HEK293T (cell line): ENCODE results near the gene SYNPR.

ENCODE experiments used
- CTCF ChIA-PET: fragments of 350-600 bp; formaldehyde crosslinking; extraction: SDS; loops from one replicate; lab custom pipeline; 2021; ENCODE audit warnings: antibody characterized with exemption, inconsistent platforms; lab: Yijun Ruan, JAX
- POLR2A ChIA-PET: fragments of 350-600 bp; formaldehyde crosslinking; extraction: SDS; loops from one replicate; lab custom pipeline; 2020; ENCODE audit warnings: antibody characterized with exemption, inconsistent platforms; lab: Yijun Ruan, JAX
- DNase-seq: peaks from one replicate; pipeline ENCODE4 v3.0.0; 2012; ENCODE audit warnings: mixed read lengths; ENCODE audit errors: extremely low spot score
- ARNT ChIP-seq: fragments of 450-650 bp; IDR thresholded peaks from 2 replicates; pipeline ENCODE4 v1.6.1; 2017; ENCODE audit warnings: mild to moderate bottlenecking
- BHLHE40 ChIP-seq: fragments of 450-650 bp; IDR thresholded peaks from 2 replicates; pipeline ENCODE4 v1.6.1; 2016; ENCODE audit warnings: mild to moderate bottlenecking, moderate library complexity, borderline replicate concordance
- CTBP1 ChIP-seq: fragments of 450-650 bp; IDR thresholded peaks from 2 replicates; pipeline ENCODE4 v1.6.1; 2016; ENCODE audit warnings: borderline replicate concordance
- ELF4 ChIP-seq: fragments of 450-650 bp; IDR thresholded peaks from 2 replicates; pipeline ENCODE4 v1.6.1; 2017; ENCODE audit warnings: antibody characterized with exemption
- FOXA1 ChIP-seq: fragments of 450-650 bp; IDR thresholded peaks from 2 replicates; pipeline ENCODE4 v1.6.1; 2016; ENCODE audit warnings: mild to moderate bottlenecking
- FOXK2 ChIP-seq: fragments of 450-650 bp; IDR thresholded peaks from 2 replicates; pipeline ENCODE4 v1.6.1; 2016; ENCODE audit warnings: mild to moderate bottlenecking
- FOXM1 ChIP-seq: fragments of 450-650 bp; IDR thresholded peaks from 2 replicates; pipeline ENCODE4 v1.6.1; 2017; ENCODE audit warnings: mild to moderate bottlenecking, borderline replicate concordance
- HDGF ChIP-seq: fragments of 450-650 bp; IDR thresholded peaks from 2 replicates; pipeline ENCODE4 v1.6.1; 2017; ENCODE audit warnings: antibody characterized with exemption, borderline replicate concordance
- L3MBTL2 ChIP-seq: fragments of 450-650 bp; conservative IDR thresholded peaks from 2 replicates; pipeline ENCODE4 v1.6.1; 2016; ENCODE audit warnings: mild to moderate bottlenecking
- LEF1 ChIP-seq: fragments of 450-650 bp; IDR thresholded peaks from 2 replicates; pipeline ENCODE4 v1.6.1; 2017; ENCODE audit warnings: mild to moderate bottlenecking, borderline replicate concordance
- NFRKB ChIP-seq: fragments of 450-650 bp; IDR thresholded peaks from 2 replicates; pipeline ENCODE4 v1.6.1; 2016; ENCODE audit warnings: mild to moderate bottlenecking, moderate library complexity
- SP1 ChIP-seq: fragments of 450-650 bp; IDR thresholded peaks from 2 replicates; pipeline ENCODE4 v1.6.1; 2017
- SUZ12 ChIP-seq: fragments of 450-650 bp; IDR thresholded peaks from 2 replicates; pipeline ENCODE4 v1.6.1; 2016; ENCODE audit warnings: mild to moderate bottlenecking
- TARDBP ChIP-seq: fragments of 450-650 bp; IDR thresholded peaks from 2 replicates; pipeline ENCODE4 v1.6.1; 2016
- ZNF384 ChIP-seq: fragments of 450-650 bp; IDR thresholded peaks from 2 replicates; pipeline ENCODE4 v1.6.1; 2016
- TF ChIP-seq, protein P1 (sequence below): fragments of 450-650 bp; IDR thresholded peaks from 2 replicates; pipeline ENCODE4 v1.6.1; 2016

Gene SYNPR

DNA sequence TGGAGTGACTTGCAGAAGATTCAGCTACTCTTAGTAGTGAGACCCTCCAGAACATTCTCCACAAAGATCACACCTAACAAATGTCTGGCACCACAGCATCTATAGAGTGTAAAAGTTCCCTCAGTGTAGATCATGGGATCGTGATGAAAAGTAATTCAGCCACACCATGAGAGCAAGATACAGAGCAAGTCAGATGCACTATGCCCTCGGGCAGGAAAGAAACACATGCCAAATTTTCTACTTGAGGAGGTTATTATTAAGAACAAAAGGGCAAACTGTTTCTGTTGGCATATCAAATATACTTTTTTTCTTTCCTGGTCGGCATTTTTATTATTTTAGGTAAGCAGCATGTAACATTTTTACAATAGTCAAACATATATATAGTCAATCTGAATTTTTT, 329.6 kb downstream of the SYNPR start:
- DNase-seq = no peak
- POLR2A ChIA-PET = no interaction called here
- CTCF ChIA-PET = no interaction called here
- no peak for TF ChIP-seq SP1
- TF ChIP-seq NFRKB = no peak
- no peak for TF ChIP-seq HDGF
- TF ChIP-seq TARDBP = no peak
- TF ChIP-seq, protein P1, sequence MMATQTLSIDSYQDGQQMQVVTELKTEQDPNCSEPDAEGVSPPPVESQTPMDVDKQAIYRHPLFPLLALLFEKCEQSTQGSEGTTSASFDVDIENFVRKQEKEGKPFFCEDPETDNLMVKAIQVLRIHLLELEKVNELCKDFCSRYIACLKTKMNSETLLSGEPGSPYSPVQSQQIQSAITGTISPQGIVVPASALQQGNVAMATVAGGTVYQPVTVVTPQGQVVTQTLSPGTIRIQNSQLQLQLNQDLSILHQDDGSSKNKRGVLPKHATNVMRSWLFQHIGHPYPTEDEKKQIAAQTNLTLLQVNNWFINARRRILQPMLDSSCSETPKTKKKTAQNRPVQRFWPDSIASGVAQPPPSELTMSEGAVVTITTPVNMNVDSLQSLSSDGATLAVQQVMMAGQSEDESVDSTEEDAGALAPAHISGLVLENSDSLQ = no peak

DNA sequence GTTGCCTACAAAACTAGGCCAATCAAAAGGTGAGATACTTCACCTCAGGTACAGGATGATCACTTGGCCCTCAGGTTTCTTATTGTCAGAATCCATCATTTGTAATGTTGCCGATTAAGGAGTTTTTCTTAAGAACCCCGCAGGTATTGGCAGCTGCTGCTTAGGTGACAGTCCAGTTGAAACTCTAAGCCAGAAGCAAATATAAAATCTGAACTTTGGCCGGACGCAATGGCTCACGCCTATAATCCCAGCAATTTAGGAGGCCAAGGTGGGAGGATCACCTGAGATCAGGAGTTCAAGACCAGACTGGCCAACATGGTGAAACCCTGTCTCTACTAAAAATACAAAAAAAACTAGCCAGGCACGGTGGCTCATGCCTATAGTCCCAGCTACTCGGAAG, 331.3 kb downstream of the SYNPR start:
- ChIA-PET POLR2A (no interaction called here), CTCF (no interaction called here)
- no peak for DNase-seq
- TF ChIP-seq NFRKB (no peak), FOXA1 (no peak), BHLHE40 (no peak), SUZ12 (no peak), CTBP1 (no peak), ZNF384 (no peak), HDGF (no peak), ARNT (no peak), LEF1 (no peak), TARDBP (no peak)

DNA sequence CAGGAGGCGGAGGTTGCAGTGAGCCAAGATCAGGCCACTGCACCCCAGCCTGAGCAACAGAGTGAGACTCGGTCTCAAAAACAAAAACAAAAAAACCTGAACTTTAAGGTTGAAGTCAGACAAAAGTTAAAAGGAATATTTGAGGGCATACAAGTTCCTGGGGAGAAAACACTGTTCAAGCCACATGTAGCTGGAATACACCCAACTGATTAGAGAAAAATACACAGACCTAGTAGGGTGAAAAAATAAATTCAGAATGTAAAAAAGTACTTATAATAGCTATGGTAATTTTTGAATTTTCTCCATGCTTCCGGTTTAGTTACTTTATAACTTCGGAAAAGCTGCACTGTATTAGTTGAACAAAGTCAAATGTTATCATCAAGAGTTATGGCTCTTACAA, 331.7 kb downstream of the SYNPR start:
- CTCF ChIA-PET = no interaction called here
- no peak for DNase-seq
- no peak for TF ChIP-seq FOXA1
- POLR2A ChIA-PET = no interaction called here

DNA sequence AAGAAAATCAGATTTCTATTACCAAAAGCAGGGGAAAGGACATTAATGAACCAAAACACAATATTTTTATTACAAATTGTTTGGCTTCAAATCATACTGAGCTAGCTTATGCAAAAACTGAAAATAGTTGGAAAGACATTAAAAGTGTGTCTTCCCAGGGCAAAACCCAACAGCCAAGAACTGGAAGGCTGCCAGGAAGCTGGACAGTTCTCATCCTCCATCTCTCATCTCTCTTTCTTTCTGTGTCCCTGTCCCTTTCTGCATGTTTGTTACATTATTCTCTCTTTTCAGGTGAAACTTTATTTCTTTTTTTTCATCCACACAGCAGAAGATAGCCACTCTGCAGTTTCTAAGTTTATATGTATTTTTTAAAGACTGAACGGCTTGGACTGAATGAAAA, 333.3 kb downstream of the SYNPR start:
- no peak for DNase-seq
- POLR2A ChIA-PET = no interaction called here
- no peak for TF ChIP-seq FOXA1
- no peak for TF ChIP-seq L3MBTL2
- TF ChIP-seq CTBP1 = no peak
- no peak for TF ChIP-seq FOXK2
- CTCF ChIA-PET = no interaction called here

DNA sequence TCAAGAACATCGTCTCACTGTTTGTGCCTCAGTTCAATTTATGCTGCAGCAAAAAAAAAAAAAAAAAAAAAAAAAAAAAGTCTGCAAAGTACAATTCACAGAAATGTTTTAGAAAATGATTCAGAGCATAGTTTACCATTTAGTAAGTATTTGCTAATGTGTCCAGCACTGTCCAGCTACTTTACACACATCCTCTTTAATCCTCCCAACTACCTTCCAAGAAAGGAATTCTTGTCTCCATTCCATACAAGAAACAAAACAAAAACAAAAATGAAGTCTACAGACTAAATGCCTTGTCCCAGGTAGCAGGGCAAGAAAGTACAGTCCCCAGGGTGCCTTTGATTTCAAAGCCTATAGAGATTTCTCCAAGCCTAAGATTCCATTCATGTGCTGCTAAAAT, 335.5 kb downstream of the SYNPR start:
- ChIA-PET CTCF (no interaction called here), POLR2A (no interaction called here)
- TF ChIP-seq L3MBTL2 = no peak
- TF ChIP-seq FOXK2 = no peak
- no peak for TF ChIP-seq SP1
- TF ChIP-seq TARDBP = no peak
- TF ChIP-seq ZNF384 = no peak
- TF ChIP-seq FOXM1 = no peak
- no peak for TF ChIP-seq CTBP1
- no peak for TF ChIP-seq LEF1
- TF ChIP-seq FOXA1 = no peak
- no peak for TF ChIP-seq ARNT
- no peak for TF ChIP-seq SUZ12
- no peak for TF ChIP-seq BHLHE40
- DNase-seq = no peak

DNA sequence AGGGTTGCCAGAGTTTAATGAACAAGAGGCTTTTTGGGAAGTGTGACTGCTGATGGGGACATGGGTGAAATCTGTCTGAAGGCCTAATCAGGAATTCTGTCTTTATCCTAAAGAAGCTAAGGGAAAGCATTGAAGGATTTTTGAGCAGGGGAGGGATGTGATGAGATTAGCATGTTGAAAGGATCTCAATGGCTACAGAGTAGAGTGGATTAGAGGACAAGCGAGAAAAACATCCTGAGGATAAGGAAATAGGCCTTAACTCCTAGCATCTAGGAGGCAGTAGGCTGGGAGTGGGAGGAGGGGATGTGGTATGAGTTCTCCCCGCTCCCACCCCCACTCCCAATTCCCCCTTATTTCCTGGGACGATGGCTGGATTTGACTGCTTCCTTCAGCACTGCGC, 339.3 kb downstream of the SYNPR start:
- CTCF ChIA-PET = no interaction called here
- no peak for TF ChIP-seq ELF4
- TF ChIP-seq FOXK2 = no peak
- no peak for TF ChIP-seq TARDBP
- no peak for TF ChIP-seq NFRKB
- TF ChIP-seq FOXA1 = no peak
- no peak for TF ChIP-seq CTBP1
- TF ChIP-seq ZNF384 = no peak
- no peak for TF ChIP-seq HDGF
- TF ChIP-seq SP1 = no peak
- TF ChIP-seq BHLHE40 = no peak
- no peak for TF ChIP-seq L3MBTL2
- TF ChIP-seq, protein P1 = no peak
- no peak for TF ChIP-seq ARNT
- no peak for TF ChIP-seq LEF1
- no peak for TF ChIP-seq FOXM1

DNA sequence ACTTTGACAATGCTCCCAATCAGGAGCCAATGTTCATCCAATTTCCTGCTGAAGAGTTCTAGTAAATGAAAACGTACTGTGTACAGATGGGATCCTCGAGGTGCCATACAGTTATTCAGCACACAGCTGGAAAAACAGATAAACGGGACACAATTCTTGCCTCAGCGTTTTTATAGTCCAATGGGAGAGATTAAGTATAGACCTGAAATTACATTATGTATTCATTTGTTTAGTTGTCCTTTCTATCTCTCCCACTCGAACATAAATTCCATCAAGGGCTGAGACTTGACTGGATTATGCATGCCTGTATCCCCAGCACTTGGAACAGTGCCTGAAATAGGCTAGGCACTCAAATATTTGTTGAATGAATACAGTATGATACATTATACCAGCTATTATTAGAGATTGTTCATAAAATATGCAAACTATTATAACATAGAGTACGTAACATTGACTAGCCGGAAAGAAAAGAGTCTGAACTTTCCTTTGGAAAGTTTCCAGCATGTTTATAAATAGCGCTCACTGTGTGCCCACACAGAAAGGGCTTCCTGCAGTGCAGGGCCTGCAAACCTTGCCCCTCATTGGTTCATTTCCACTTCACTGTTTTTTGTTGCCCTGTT, 346.9 kb downstream of the SYNPR start:
- CTCF ChIA-PET = no interaction called here
- no peak for DNase-seq
- POLR2A ChIA-PET = no interaction called here
- TF ChIP-seq NFRKB (no peak), FOXK2 (no peak), ARNT (no peak), FOXA1 (no peak), BHLHE40 (no peak), TARDBP (no peak), L3MBTL2 (no peak), ELF4 (no peak), ZNF384 (no peak), HDGF (no peak), LEF1 (no peak), CTBP1 (no peak), FOXM1 (no peak)
- TF ChIP-seq, protein P1 = no peak

More for the DNA sequence above, 339.3 kb downstream of the SYNPR start:
- POLR2A ChIA-PET = no interaction called here
- no peak for DNase-seq
